ENCODE results near the gene ZDHHC7.
A peak's percentile ranks its signal among the peaks of the same experiment; 100 is the strongest.

ZDHHC7 gene

GRCh38 chr16:84929421-84930297 is 81.7 kb downstream of the ZDHHC7 start:
- Histone ChIP-seq H3K36me3 (no peaks in the 10 kb centered on the region), H3K27me3 (peaks cover 0 to 4% of the 10 kb centered on the region in 2 donors), H3K4me1 (peaks cover 0 to 31% (median 13%) of the 10 kb centered on the region in 4 donors), H3K27ac (no peak overlapping the region), H3K9me3 (peaks cover 0 to 4% (median 0%) of the 10 kb centered on the region in 3 donors), H3K4me3 (no peak overlapping the region)
- intact Hi-C loops (cut with DNase I; ENCODE audit: low total_unique reads): no loop called here
- DNase-seq: peak in 1 of 2 donors; percentile 53
- TF ChIP-seq, protein P1, sequence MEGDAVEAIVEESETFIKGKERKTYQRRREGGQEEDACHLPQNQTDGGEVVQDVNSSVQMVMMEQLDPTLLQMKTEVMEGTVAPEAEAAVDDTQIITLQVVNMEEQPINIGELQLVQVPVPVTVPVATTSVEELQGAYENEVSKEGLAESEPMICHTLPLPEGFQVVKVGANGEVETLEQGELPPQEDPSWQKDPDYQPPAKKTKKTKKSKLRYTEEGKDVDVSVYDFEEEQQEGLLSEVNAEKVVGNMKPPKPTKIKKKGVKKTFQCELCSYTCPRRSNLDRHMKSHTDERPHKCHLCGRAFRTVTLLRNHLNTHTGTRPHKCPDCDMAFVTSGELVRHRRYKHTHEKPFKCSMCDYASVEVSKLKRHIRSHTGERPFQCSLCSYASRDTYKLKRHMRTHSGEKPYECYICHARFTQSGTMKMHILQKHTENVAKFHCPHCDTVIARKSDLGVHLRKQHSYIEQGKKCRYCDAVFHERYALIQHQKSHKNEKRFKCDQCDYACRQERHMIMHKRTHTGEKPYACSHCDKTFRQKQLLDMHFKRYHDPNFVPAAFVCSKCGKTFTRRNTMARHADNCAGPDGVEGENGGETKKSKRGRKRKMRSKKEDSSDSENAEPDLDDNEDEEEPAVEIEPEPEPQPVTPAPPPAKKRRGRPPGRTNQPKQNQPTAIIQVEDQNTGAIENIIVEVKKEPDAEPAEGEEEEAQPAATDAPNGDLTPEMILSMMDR (IDR thresholded peaks at IDR 0.05): no peak

- H3K27ac ChIP-seq: peak overlapping the region in 1 of 2 donors; percentile 47
Measured at GRCh38 chr16:84928679-84929420, 82.5 kb downstream of the ZDHHC7 start.

DNA sequence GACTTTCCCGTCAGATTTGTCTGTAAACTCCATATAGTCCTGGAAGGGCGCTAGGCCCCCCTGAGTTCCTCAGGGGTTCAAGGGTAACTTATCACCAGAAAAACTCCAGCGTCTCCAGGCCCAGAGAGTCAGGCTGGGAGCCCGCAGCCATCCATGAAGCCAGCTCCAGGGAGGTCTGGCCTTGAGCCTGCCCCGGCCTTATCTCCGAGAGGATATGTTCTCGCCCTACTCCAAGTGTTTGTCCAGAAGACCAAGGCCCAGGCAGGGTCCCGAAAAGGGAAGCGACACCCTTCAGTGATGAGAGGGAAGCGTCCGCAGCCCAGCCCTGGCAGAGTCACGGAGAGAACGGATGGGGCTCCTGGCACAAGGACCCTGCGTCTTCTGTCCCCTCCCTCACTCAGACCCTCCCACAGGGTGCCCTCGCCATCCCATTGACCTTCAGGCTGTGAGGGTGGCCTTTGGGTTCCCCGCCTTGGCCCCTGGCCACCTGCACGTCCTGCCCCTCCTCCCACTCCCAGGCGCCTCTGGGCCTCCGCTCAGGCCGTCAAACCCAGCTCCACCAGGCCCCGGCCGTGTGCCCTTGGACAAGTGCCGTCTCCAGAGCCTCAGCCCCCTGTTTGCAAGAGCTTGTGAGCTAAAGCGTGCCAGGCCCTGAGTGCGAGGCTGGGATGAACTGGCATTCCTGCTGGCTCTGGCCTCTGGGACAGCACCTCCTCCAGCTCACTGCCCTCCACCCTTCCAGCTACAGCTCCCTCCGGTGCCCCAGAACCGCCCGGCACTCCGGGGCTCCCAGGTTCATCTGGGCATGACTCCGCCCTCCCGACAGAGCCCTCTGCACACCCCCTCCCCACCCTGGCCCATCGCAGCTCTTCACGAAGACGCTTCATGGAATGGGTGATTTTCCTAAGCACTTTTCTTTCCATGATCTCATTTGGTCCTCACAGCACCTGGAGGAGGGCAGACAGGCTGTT is 83.4 kb downstream of the ZDHHC7 start:
- H3K9me3 ChIP-seq: peaks cover 0 to 4% (median 0%) of the 10 kb centered on the region in 3 donors
- H3K4me3 ChIP-seq: no peak overlapping the region
- peaks cover 0 to 7% of the 10 kb centered on the region in 2 donors for H3K27me3 ChIP-seq
- DNase-seq: peak in 1 of 2 donors; percentile 59
- TF ChIP-seq, protein P1 (IDR thresholded peaks at IDR 0.05): no peak
- H3K27ac ChIP-seq: peak overlapping the region in 1 of 2 donors; percentile 47
- peaks cover 0 to 18% (median 2%) of the 10 kb centered on the region in 4 donors for H3K4me1 ChIP-seq
- no peaks in the 10 kb centered on the region for H3K36me3 ChIP-seq
- intact Hi-C loops (cut with DNase I; ENCODE audit: low total_unique reads): no loop called here

More at GRCh38 chr16:84928679-84929420, 82.5 kb downstream of the ZDHHC7 start:
- peaks cover 0 to 4% (median 0%) of the 10 kb centered on the region in 3 donors for H3K9me3 ChIP-seq
- no peaks in the 10 kb centered on the region for H3K36me3 ChIP-seq
- TF ChIP-seq, protein P1 (IDR thresholded peaks at IDR 0.05): no peak
- intact Hi-C loops (cut with DNase I; ENCODE audit: low total_unique reads): no loop called here
- peak; percentile 84 to 89 for DNase-seq
- H3K4me1 ChIP-seq: peaks cover 0 to 23% (median 6%) of the 10 kb centered on the region in 4 donors
- H3K27me3 ChIP-seq: peaks cover 0 to 7% of the 10 kb centered on the region in 2 donors
- no peak overlapping the region for H3K4me3 ChIP-seq

GRCh38 chr16:84926462-84926861 is 84.9 kb downstream of the ZDHHC7 start:
- intact Hi-C loops (cut with DNase I; ENCODE audit: low total_unique reads): no loop called here
- peaks cover 0 to 23% (median 4%) of the 10 kb centered on the region in 4 donors for H3K4me1 ChIP-seq
- no peak overlapping the region for H3K4me3 ChIP-seq
- H3K9me3 ChIP-seq: peaks cover 0 to 4% (median 0%) of the 10 kb centered on the region in 3 donors
- H3K27ac ChIP-seq: no peak overlapping the region
- DNase-seq: no peak
- H3K27me3 ChIP-seq: peaks cover 0 to 7% of the 10 kb centered on the region in 2 donors
- no peaks in the 10 kb centered on the region for H3K36me3 ChIP-seq
- TF ChIP-seq, protein P1 (IDR thresholded peaks at IDR 0.05): no peak

Measured in tibial artery (tissue), 4 donors.